AG09319 (cell line): ENCODE results near the gene SMR3B.

Experiments
- DNase-seq: peaks from one replicate; pipeline ENCODE4 v3.0.0-alpha.2; 2010; ENCODE audit warnings: low read depth; ENCODE audit errors: extremely low read depth
- TF ChIP-seq, protein P1 (sequence below): IDR thresholded peaks from 2 replicates; pipeline ENCODE4 v1.5.1; 2011; ENCODE audit warnings: low read depth, mild to moderate bottlenecking, inconsistent platforms, low read length, moderate library complexity

The SMR3B gene

DNA sequence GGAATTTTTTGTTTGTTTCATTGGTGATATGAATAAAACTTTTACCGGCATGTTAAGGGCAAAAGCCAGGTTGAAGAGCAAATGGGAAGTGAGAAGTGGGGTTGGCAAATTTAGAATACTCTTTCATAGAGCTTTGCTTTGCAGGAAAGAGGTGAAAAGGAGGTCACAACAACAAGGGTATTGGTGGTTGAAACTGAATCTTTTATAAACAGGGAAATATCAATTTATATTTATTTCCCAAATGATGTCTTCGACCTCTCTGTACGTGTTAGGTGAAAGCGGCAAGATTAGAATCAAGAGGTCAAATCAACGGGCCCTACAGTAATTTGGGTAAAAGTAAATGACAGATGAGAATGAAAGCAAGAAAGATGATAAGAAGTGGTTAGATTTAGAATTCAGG, 18.9 kb upstream of the SMR3B start:
- TF ChIP-seq, protein P1, sequence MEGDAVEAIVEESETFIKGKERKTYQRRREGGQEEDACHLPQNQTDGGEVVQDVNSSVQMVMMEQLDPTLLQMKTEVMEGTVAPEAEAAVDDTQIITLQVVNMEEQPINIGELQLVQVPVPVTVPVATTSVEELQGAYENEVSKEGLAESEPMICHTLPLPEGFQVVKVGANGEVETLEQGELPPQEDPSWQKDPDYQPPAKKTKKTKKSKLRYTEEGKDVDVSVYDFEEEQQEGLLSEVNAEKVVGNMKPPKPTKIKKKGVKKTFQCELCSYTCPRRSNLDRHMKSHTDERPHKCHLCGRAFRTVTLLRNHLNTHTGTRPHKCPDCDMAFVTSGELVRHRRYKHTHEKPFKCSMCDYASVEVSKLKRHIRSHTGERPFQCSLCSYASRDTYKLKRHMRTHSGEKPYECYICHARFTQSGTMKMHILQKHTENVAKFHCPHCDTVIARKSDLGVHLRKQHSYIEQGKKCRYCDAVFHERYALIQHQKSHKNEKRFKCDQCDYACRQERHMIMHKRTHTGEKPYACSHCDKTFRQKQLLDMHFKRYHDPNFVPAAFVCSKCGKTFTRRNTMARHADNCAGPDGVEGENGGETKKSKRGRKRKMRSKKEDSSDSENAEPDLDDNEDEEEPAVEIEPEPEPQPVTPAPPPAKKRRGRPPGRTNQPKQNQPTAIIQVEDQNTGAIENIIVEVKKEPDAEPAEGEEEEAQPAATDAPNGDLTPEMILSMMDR = no peak
- DNase-seq = no peak

DNA sequence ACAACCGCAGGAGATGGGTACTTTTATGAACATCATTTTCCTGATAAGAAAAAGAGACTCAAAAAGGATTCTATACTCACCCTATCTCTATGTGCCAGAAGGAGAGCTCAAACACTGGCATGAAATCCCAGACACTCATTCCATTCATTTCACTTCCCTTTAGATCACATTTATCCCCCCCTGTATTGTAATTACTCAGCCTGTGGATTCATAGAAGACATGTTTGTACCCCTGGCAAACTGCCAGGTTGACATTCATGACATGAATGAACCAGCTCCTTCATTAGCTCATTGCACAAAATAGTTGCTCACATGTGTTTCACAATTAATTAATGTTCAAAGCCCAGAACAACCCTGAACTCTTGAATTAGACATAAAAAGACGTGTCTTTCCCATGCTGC, 17.5 kb upstream of the SMR3B start:
- TF ChIP-seq, protein P1 = no peak
- no peak for DNase-seq

DNA sequence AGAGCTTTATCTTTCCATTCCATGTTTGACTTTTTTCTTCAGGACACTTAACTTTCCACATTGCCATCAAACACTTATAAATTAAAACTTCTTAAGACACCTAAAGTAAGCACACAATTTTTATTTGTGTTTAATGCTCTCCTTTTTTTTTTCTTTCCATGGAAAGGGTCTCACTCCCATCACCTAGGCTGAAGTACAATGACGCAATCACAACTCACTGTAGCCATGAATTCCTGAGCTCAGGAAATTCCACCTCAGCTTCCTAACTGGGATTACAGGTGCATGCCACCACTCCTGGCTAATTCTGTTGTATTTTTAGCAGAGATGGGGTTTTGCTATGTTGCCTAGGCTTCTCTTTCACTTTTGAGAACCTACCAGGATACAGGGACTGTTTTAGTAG, 15.1 kb upstream of the SMR3B start:
- no peak for DNase-seq
- TF ChIP-seq, protein P1 = no peak

DNA sequence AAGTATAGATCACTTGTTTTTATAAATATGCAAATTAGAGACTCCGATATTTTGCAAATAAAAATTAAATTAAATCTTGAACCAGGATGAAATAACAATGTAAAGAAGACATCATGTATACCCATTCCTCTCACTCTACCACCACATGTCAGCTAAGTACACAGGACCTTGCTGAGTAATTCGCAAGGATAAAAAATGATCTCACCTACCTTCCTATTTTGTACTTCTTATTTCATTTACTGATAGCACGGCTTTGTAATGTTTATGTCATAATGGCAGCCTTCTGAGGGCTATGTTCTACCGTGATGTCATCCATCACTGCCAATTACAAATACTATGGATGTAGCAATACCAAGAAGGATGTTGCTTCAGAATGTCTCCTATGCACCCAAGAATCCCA, 10.9 kb upstream of the SMR3B start:
- no peak for DNase-seq
- TF ChIP-seq, protein P1 = no peak

DNA sequence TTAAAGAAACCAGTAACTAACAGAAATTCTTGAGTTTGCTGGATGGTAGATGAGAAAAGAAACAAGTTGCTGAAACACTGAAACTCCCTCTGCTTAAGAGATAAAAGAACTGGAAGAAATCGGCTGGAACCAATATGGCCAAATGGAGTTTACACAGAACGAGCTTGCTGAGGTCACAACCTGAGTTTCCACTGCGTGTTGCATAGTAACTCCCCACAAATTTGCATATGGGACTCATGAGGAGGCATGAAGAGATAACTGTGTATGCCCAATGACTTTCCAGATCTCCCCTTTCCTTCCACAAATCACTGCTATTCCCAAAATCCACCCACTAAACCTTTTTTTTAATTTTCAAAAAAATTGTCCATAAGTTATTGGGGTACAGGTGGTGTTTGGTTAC, 10.2 kb upstream of the SMR3B start:
- DNase-seq = no peak

DNA sequence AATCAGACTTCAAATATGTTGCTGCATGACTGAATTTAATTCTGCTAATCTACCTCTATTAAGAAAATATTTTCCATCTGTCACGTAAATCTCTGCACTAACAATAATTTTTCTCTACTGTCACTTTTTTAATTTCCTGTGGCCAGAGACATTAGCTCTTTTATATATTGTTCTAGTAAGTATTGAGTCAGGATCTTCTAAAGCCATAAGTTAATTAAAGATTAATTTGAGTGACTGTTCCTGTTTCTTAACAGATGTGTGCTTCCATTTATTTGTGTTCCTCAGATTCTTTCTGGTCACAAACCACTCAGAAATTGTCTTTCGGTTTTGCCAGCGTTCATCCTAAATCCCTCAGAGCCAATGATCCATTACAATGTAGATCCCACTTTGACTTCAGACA, 2.4 kb upstream of the SMR3B start:
- TF ChIP-seq, protein P1 = no peak
- DNase-seq = no peak

More for the DNA sequence above, 10.2 kb upstream of the SMR3B start:
- TF ChIP-seq, protein P1 = no peak

DNA sequence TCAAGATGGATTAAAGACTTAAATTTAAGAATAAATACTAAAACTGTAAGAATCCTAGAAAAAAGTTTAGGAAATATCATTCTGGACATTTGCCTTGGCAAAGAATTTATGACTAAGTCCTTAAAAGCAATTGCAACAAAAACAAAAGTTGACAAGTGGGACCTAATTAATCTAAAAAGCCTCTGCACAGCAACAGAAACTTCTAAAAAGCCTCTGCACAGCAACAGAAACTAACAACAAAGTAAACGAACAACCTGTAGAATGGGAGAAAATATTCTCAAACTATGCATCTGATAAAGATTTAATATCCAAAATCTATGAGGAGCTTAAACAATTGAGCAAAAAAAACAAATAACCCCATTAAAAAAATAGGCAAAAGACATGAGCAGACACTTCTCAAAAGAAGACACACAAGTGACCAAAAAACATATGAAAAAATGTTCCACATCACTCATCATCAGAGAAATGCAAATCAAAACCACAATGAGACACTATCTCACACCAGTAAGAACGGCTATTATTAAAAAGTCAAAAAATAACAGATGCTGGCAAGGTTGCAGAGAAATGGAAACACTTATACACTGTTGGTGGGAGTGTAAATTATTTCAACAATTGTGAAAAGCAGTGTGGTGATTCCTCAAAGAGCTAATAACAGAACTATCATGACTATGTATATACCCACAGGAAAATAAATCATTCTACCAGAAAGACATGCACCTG, 9.3 kb downstream of the SMR3B start:
- no peak for DNase-seq
- TF ChIP-seq, protein P1 = no peak
